Heart left ventricle (tissue), 16 donors: ENCODE data around the gene ERBB4. TPM values are rescaled to one million over a fixed set of nuclear protein-coding genes. Genes with fewer than 3 reads are reported as not detected.

ENCODE experiments used
- ATAC-seq, 4 donors: fragments of 200-7000 bp; cut with Tn5 transposase; one replicate each; pipeline ENCODE4 v1.9.1; 2020 to 2022; ENCODE audit warnings: moderate library complexity in 4 of 4, mild to moderate bottlenecking in 3 of 4, moderate number of reproducible peaks in 1 of 4
- DNase-seq, 5 donors: peaks; one replicate each; pipeline ENCODE4 v3.0.0-alpha.2; 2020
- H3K27ac ChIP-seq, 12 donors: fragments of 200-600 bp; sonication (generic) in 4 of 12; one replicate each; pipeline versions ENCODE4 v1.5.0 to v1.8.0; 2016 to 2022; ENCODE audit warnings: mild to moderate bottlenecking in 2 of 12
- H3K27me3 ChIP-seq, 9 donors: fragments of 200-600 bp; sonication (generic) in 2 of 9; one replicate each; pipeline versions ENCODE4 v1.5.1 to v1.8.0; 2016 to 2022; ENCODE audit warnings: mild to moderate bottlenecking in 3 of 9
- H3K36me3 ChIP-seq, 9 donors: fragments of 200-600 bp; sonication (generic) in 2 of 9; one replicate each; pipeline versions ENCODE4 v1.5.0 to v1.8.0; 2018 to 2022; ENCODE audit warnings: mild to moderate bottlenecking in 2 of 9
- H3K4me1 ChIP-seq, 12 donors: fragments of 200-600 bp; sonication (generic) in 4 of 12; one replicate each; pipeline versions ENCODE4 v1.5.0 to v1.8.0; 2016 to 2022; ENCODE audit warnings: mild to moderate bottlenecking in 3 of 12
- H3K4me3 ChIP-seq, 12 donors: fragments of 200-600 bp; sonication (generic) in 4 of 12; one replicate each; pipeline versions ENCODE4 v1.5.0 to v1.8.0; 2017 to 2022; ENCODE audit warnings: mild to moderate bottlenecking in 9 of 12, moderate library complexity in 4 of 12
- H3K9me3 ChIP-seq, 12 donors: fragments of 200-600 bp; sonication (generic) in 4 of 12; one replicate each; pipeline versions ENCODE4 v1.5.0 to v1.8.0; 2016 to 2022; ENCODE audit warnings: mild to moderate bottlenecking in 1 of 12
- CTCF ChIP-seq, 12 donors: fragments of 200-600 bp; sonication (generic) in 4 of 12; IDR thresholded peaks; one replicate each; pipeline versions ENCODE4 v1.5.0 to v1.8.0; 2018 to 2022; ENCODE audit warnings: antibody characterized with exemption in 12 of 12, mild to moderate bottlenecking in 5 of 12
- POLR2A ChIP-seq, 2 donors: fragments of 450-650 bp; IDR thresholded peaks; one replicate each; pipeline ENCODE4 v1.6.1; 2017; ENCODE audit warnings: antibody characterized with exemption in 2 of 2, mild to moderate bottlenecking in 2 of 2, moderate library complexity in 2 of 2
- WGBS, 4 donors: extraction: QIAGEN DNeasy Blood & Tissue Kit in 2 of 4; methylation state at CpG; one replicate each; pipeline versions ENCODE4 v1.1.5 to v1.1.7; 2013 to 2018; 5-methylcytosine and 5-hydroxymethylcytosine counted together
- intact Hi-C, 10 donors: fragments of 100-400 bp; cut with DNase I; formaldehyde crosslinking; loops; one replicate each; pipeline versions ENCODE4 v1.11.1 to v1.14.2; 2022
- polyA plus RNA-seq, 2 donors: library from polyadenylated mRNA; stranded (reverse); fragments of 200-250 nt; gene quantifications; one replicate each; pipeline ENCODE4 v1.2.3, GENCODE V29; 2013
- total RNA-seq, 9 donors: library from RNA; depleted of rRNA in 2 of 9; stranded (reverse); fragments of >200 nt in 2 of 9; fragmentation: NEBNext Ultra II Directional in 3 of 9; extraction: Animal tissue kit (Norgen Biotek cat#: 25700) in 3 of 9; gene quantifications; one replicate each; pipeline versions ENCODE4 v1.1.0 to v1.2.4, GENCODE V29; 2016 to 2023
- donor health status: ischemic (EF 13 %, LVEDD 7.1; RV severe dilation, severe dysfunction).
- donor health status: healthy with polysubstance abuse.
- donor health status: DM: no; HTN: yes; CAD: no.
- donor health status: DM: no; HTN: no; CAD: no.
- donor health status: ischemic (EF 25% LVEDD 6.9; RV normal size, moderate dysfunction).
- donor health status: ischemic (EF 25% LVEDD 5.7; RV mildly dilated, moderate dysfunction).
- donor health status: healthy.
- donor health status: DM: yes; HTN: yes; CAD: no.
- donor health status: ischemic (EF 35%, LVEDD 5.7; RV mildly dilated, moderate dysfunction).
- donor health status: nonischemic (EF 11% LVEDD 7.7; RV severe dilation, severe dysfunction).
- donor health status: DM: yes; HTN: yes; CAD: no.
- donor health status: PGD.
- donor health status: ischemic (EF 29% LVEDD 5.4; RV normal size, mild dysfunction).
- donor health status: nonischemic (EF 23%, LVEDD 6.1; RV moderate dilation, normal function).

Gene ERBB4
- total and polyA plus RNA-seq, 11 donors = 1.3 to 29.5 (median 11.7) TPM

GRCh38 chr2:212328712-212329496 is 209.7 kb downstream of the ERBB4 start:
- no peaks in the 10 kb centered on the region for H3K9me3 ChIP-seq
- no peaks in the 10 kb centered on the region for H3K4me1 ChIP-seq
- TF ChIP-seq POLR2A (IDR thresholded peaks at IDR 0.05) = no peak
- TF ChIP-seq CTCF (IDR thresholded peaks at IDR 0.05) = no peak
- ATAC-seq (no peak), DNase-seq (no peak)
- no peak overlapping the region for H3K4me3 ChIP-seq
- H3K27ac ChIP-seq = no peak overlapping the region
- H3K36me3 ChIP-seq = no peaks in the 10 kb centered on the region
- intact Hi-C loops = no loop called here
- no peaks in the 10 kb centered on the region for H3K27me3 ChIP-seq

GRCh38 chr2:212328136-212328535 is 210.5 kb downstream of the ERBB4 start:
- Histone ChIP-seq H3K27me3 (no peaks in the 10 kb centered on the region), H3K36me3 (no peaks in the 10 kb centered on the region), H3K27ac (no peak overlapping the region), H3K4me1 (no peaks in the 10 kb centered on the region), H3K4me3 (no peak overlapping the region), H3K9me3 (no peaks in the 10 kb centered on the region)
- ATAC-seq = no peak
- 77 to 87% (median 78%) methylated on average over 2 of the region's 2 CpGs for whole genome bisulfite sequencing, 4 donors
- DNase-seq = no peak
- intact Hi-C loops = no loop called here
- TF ChIP-seq CTCF (IDR thresholded peaks at IDR 0.05) = no peak
- no peak for TF ChIP-seq POLR2A (IDR thresholded peaks at IDR 0.05)

GRCh38 chr2:212327171-212327809 is 211.3 kb downstream of the ERBB4 start:
- Histone ChIP-seq H3K27me3 (no peaks in the 10 kb centered on the region), H3K4me1 (no peaks in the 10 kb centered on the region), H3K27ac (no peak overlapping the region), H3K9me3 (no peaks in the 10 kb centered on the region), H3K36me3 (no peaks in the 10 kb centered on the region), H3K4me3 (no peak overlapping the region)
- 68 to 84% (median 76%) methylated on average over 4 of the region's 4 CpGs for WGBS, 4 donors
- DNase-seq = no peak
- intact Hi-C loops = no loop called here
- ATAC-seq = no peak
- TF ChIP-seq CTCF (IDR thresholded peaks at IDR 0.05) (no peak), POLR2A (IDR thresholded peaks at IDR 0.05) (no peak)

- TF ChIP-seq CTCF (IDR thresholded peaks at IDR 0.05) = no peak
- TF ChIP-seq POLR2A (IDR thresholded peaks at IDR 0.05) = no peak
- no peak for DNase-seq
- no peaks in the 10 kb centered on the region for H3K9me3 ChIP-seq
- no peaks in the 10 kb centered on the region for H3K36me3 ChIP-seq
- no peaks in the 10 kb centered on the region for H3K4me1 ChIP-seq
- no peak overlapping the region for H3K27ac ChIP-seq
- H3K4me3 ChIP-seq = no peak overlapping the region
- H3K27me3 ChIP-seq = no peaks in the 10 kb centered on the region
- ATAC-seq = no peak
- 80 to 89% (median 84%) methylated on average over 2 of the region's 2 CpGs for WGBS, 4 donors
- intact Hi-C loops = no loop called here
Observed at GRCh38 chr2:212318636-212319035, 220.0 kb downstream of the ERBB4 start.
